H1 (cell line): ENCODE data around the gene RUVBL2. TPM values are rescaled to one million over a fixed set of nuclear protein-coding genes. Genes with fewer than 3 reads are reported as not detected.

Experiments
- CTCF ChIA-PET: fragments of 300-600 bp; sonication (Branson Sonifier 250); formaldehyde crosslinking; loops from one replicate; lab custom pipeline; 2021; ENCODE audit not compliant: partially characterized antibody; lab: Charles Lee
- POLR2A ChIA-PET: fragments of 300-600 bp; sonication (Branson Sonifier 250); formaldehyde crosslinking; loops from one replicate; lab custom pipeline; 2021; ENCODE audit warnings: inconsistent platforms; ENCODE audit not compliant: partially characterized antibody; lab: Charles Lee
- DNase-seq, 2 experiments: peaks; one replicate each; pipeline versions ENCODE4 v3.0.0 to v3.0.0-alpha.2; 2010 to 2022; ENCODE audit warnings: low spot score in 2 of 2, low read depth in 1 of 2, mixed read lengths in 1 of 2
- FAIRE-seq: peaks from 2 replicates; lab custom pipeline; 2011; peaks lifted over from hg19 to GRCh38; lab: Jason Lieb, UNC
- H2AFZ ChIP-seq: 2 replicates; pipeline ENCODE4 v1.8.1; 2012; ENCODE audit warnings: low read length, inconsistent platforms
- H2AK5ac ChIP-seq: 2 replicates; pipeline ENCODE4 v1.6.1; 2013; ENCODE audit warnings: low read depth, low read length
- H2BK120ac ChIP-seq: replicated peaks from 2 replicates; pipeline ENCODE3; 2013; ENCODE audit warnings: low read depth, low read length, inconsistent platforms
- H2BK12ac ChIP-seq: 2 replicates; pipeline ENCODE4 v1.6.1; 2013; ENCODE audit warnings: low read depth, low read length
- H2BK15ac ChIP-seq: 2 replicates; pipeline ENCODE4 v1.6.1; 2013; ENCODE audit warnings: low read length
- H2BK20ac ChIP-seq: 2 replicates; pipeline ENCODE4 v1.6.1; 2013; ENCODE audit warnings: low read length
- H2BK5ac ChIP-seq: 2 replicates; pipeline ENCODE4 v1.6.1; 2013; ENCODE audit warnings: low read depth, low read length
- H3K14ac ChIP-seq: 2 replicates; pipeline ENCODE4 v1.6.1; 2013; ENCODE audit warnings: inconsistent platforms; ENCODE audit not compliant: insufficient read length
- H3K18ac ChIP-seq: 2 replicates; pipeline ENCODE4 v1.6.1; 2013; ENCODE audit warnings: low read length; ENCODE audit errors: extremely low read depth
- H3K23ac ChIP-seq: 2 replicates; pipeline ENCODE4 v1.6.1; 2013; ENCODE audit warnings: inconsistent platforms; ENCODE audit not compliant: insufficient read length
- H3K23me2 ChIP-seq: 2 replicates; pipeline ENCODE4 v1.6.1; 2013; ENCODE audit warnings: low read depth, low read length
- H3K27ac ChIP-seq: 2 replicates; pipeline ENCODE4 v1.6.1; 2011; ENCODE audit warnings: low read depth, low read length, inconsistent platforms
- H3K27me3 ChIP-seq, 4 experiments: replicated peaks in 1 of 4; 1 replicate in 1 of 4; 2 replicates in 3 of 4; pipeline versions ENCODE4 v1.6.1 to v1.8.1; 2011 to 2013; ENCODE audit warnings: low read length in 3 of 4, mild to moderate bottlenecking in 3 of 4, inconsistent platforms in 2 of 4, mixed read lengths in 2 of 4, moderate library complexity in 1 of 4; ENCODE audit not compliant: control insufficient read depth in 3 of 4, insufficient read depth in 3 of 4; ENCODE audit errors: extremely low read depth in 1 of 4
- H3K36me3 ChIP-seq, 4 experiments: 2 replicates each; pipeline versions ENCODE4 v1.6.1 to v1.8.1; 2011 to 2013; ENCODE audit warnings: mild to moderate bottlenecking in 4 of 4, low read length in 3 of 4, moderate library complexity in 2 of 4, control low read depth in 1 of 4, inconsistent platforms in 1 of 4; ENCODE audit not compliant: insufficient read depth in 4 of 4, control insufficient read depth in 2 of 4
- H3K4ac ChIP-seq: replicated peaks from 2 replicates; pipeline ENCODE3; 2013; ENCODE audit warnings: low read length, low read depth, mixed read lengths, inconsistent platforms; ENCODE audit not compliant: insufficient read length
- H3K4me1 ChIP-seq, 4 experiments: replicated peaks in 1 of 4; 1 replicate in 1 of 4; 2 replicates in 3 of 4; pipeline versions ENCODE4 v1.6.1 to v1.8.1; 2011 to 2013; ENCODE audit warnings: low read length in 3 of 4, inconsistent platforms in 2 of 4, mixed read lengths in 1 of 4; ENCODE audit not compliant: insufficient read depth in 4 of 4, control insufficient read depth in 3 of 4
- H3K4me2 ChIP-seq, 2 experiments: 2 replicates each; pipeline versions ENCODE4 v1.6.1 to v1.8.1; 2011 to 2013; ENCODE audit warnings: low read depth in 2 of 2, low read length in 2 of 2, control low read depth in 1 of 2, inconsistent platforms in 1 of 2, mild to moderate bottlenecking in 1 of 2; ENCODE audit not compliant: insufficient read depth in 1 of 2
- H3K4me3 ChIP-seq, 4 experiments: fragments of 200-600, 300-600 bp in 1 of 4; sonication (generic), shearing (Covaris generic), sonication (Bioruptor Twin) in 1 of 4; 2 replicates each; pipeline versions ENCODE4 v1.5.1 to v1.8.1; 2011 to 2016; ENCODE audit warnings: low read length in 4 of 4, low read depth in 3 of 4, control low read depth in 2 of 4, inconsistent platforms in 2 of 4, mild to moderate bottlenecking in 2 of 4, mixed read lengths in 1 of 4, moderate library complexity in 1 of 4; ENCODE audit not compliant: insufficient read depth in 2 of 4; ENCODE audit errors: extremely low read depth in 1 of 4
- H3K56ac ChIP-seq: replicated peaks from 2 replicates; pipeline ENCODE3; 2013; ENCODE audit warnings: low read depth, mild to moderate bottlenecking, mixed read lengths, low read length, inconsistent platforms; ENCODE audit not compliant: insufficient read length
- H3K79me1 ChIP-seq: 2 replicates; pipeline ENCODE4 v1.6.1; 2013; ENCODE audit warnings: low read depth, low read length, control low read depth
- H3K79me2 ChIP-seq, 2 experiments: 2 replicates each; pipeline versions ENCODE4 v1.6.1 to v1.8.1; 2012 to 2013; ENCODE audit warnings: low read length in 2 of 2, mild to moderate bottlenecking in 2 of 2, inconsistent platforms in 1 of 2; ENCODE audit not compliant: insufficient read depth in 2 of 2, control insufficient read depth in 1 of 2
- H3K9ac ChIP-seq, 4 experiments: replicated peaks in 1 of 4; 1 replicate in 1 of 4; 2 replicates in 3 of 4; pipeline versions ENCODE4 v1.6.1 to v1.8.1; 2011 to 2013; ENCODE audit warnings: low read depth in 3 of 4, low read length in 3 of 4, control low read depth in 2 of 4, mild to moderate bottlenecking in 2 of 4, moderate library complexity in 2 of 4, inconsistent platforms in 1 of 4; ENCODE audit errors: extremely low read depth in 1 of 4
- H3K9me3 ChIP-seq, 2 experiments: 2 replicates each; pipeline versions ENCODE4 v1.6.1 to v1.8.1; 2012 to 2013; ENCODE audit warnings: mild to moderate bottlenecking in 2 of 2, moderate library complexity in 2 of 2, control low read depth in 1 of 2, inconsistent platforms in 1 of 2, low read depth in 1 of 2, low read length in 1 of 2, mixed read lengths in 1 of 2; ENCODE audit not compliant: insufficient read depth in 2 of 2
- H4K20me1 ChIP-seq, 2 experiments: replicated peaks in 1 of 2; 2 replicates each; pipeline versions ENCODE3 to v1.8.1; 2011 to 2013; ENCODE audit warnings: inconsistent platforms in 2 of 2, low read length in 2 of 2, mild to moderate bottlenecking in 1 of 2; ENCODE audit not compliant: insufficient read depth in 2 of 2, control insufficient read depth in 1 of 2
- H4K5ac ChIP-seq: 2 replicates; pipeline ENCODE4 v1.6.1; 2013; ENCODE audit warnings: low read length, low read depth, mixed read lengths, inconsistent platforms; ENCODE audit not compliant: insufficient read length
- H4K8ac ChIP-seq: 2 replicates; pipeline ENCODE4 v1.8.0; 2013; ENCODE audit warnings: mild to moderate bottlenecking, moderate library complexity, low read length, inconsistent platforms; ENCODE audit not compliant: insufficient read depth; ENCODE audit errors: extremely low read depth
- H4K91ac ChIP-seq: replicated peaks from 2 replicates; pipeline ENCODE3; 2013; ENCODE audit warnings: low read length, mixed read lengths, inconsistent platforms; ENCODE audit not compliant: insufficient read length
- ATF2 ChIP-seq: IDR thresholded peaks from 2 replicates; pipeline ENCODE4 v1.6.1; 2012; ENCODE audit warnings: low read length, inconsistent platforms
- ATF3 ChIP-seq: IDR thresholded peaks from 2 replicates; pipeline ENCODE4 v1.6.1; 2011; ENCODE audit warnings: low read depth, mild to moderate bottlenecking, low read length; ENCODE audit not compliant: insufficient read depth
- GABPA ChIP-seq: IDR thresholded peaks from 2 replicates; pipeline ENCODE4 v1.6.1; 2011; ENCODE audit warnings: mild to moderate bottlenecking, low read length, moderate library complexity, borderline replicate concordance; ENCODE audit not compliant: insufficient read depth
- MAFK ChIP-seq: IDR thresholded peaks from 2 replicates; pipeline ENCODE4 v1.6.1; 2012; ENCODE audit warnings: low read depth, mild to moderate bottlenecking, improper control_type of control experiment, low read length
- NRF1 ChIP-seq: IDR thresholded peaks from 2 replicates; pipeline ENCODE4 v1.6.1; 2011; ENCODE audit warnings: mild to moderate bottlenecking, low read depth, low read length, improper control_type of control experiment
- SIN3A ChIP-seq, 2 experiments: IDR thresholded peaks in 1 of 2; conservative IDR thresholded peaks in 1 of 2; 2 replicates each; pipeline ENCODE4 v1.6.1; 2011 to 2012; ENCODE audit warnings: low read length in 2 of 2, improper control_type of control experiment in 1 of 2, low read depth in 1 of 2, mild to moderate bottlenecking in 1 of 2
- TBP ChIP-seq: IDR thresholded peaks from 2 replicates; pipeline ENCODE4 v1.6.1; 2011; ENCODE audit warnings: low read depth, low read length, improper control_type of control experiment
- WGBS, 2 experiments: shearing (Covaris generic) in 1 of 2; methylation state at CpG; one replicate each; pipeline versions ENCODE4 v1.1.6 to v1.1.7; 2013 to 2015; ENCODE audit warnings: low lambda C conversion rate in 2 of 2, mixed read lengths in 2 of 2, inconsistent platforms in 1 of 2, low coverage in 1 of 2, missing lambda C conversion rate in 1 of 2; ENCODE audit not compliant: insufficient replicate concordance in 2 of 2, insufficient coverage in 1 of 2, insufficient read length in 1 of 2; ENCODE audit errors: extremely low coverage in 1 of 2, missing lambda C conversion rate in 1 of 2; 5-methylcytosine and 5-hydroxymethylcytosine counted together
- polyA plus RNA-seq, 7 experiments: library from polyadenylated mRNA; depleted of rRNA in 3 of 7; stranded (reverse) in 5 of 7; unstranded in 2 of 7; fragments of >200 nt in 5 of 7; fragments of 200-250 nt in 2 of 7; gene quantifications; 1 replicate in 5 of 7; 2 replicates in 1 of 7; 4 replicates in 1 of 7; pipeline versions ENCODE4 v1.2.1 to v1.2.3, GENCODE V29; 2011 to 2013; ENCODE audit warnings: missing spikeins in 2 of 7, mixed read lengths in 2 of 7
- total RNA-seq: library from RNA; stranded (reverse); fragmentation: NEBNext Ultra II Directional; extraction: Animal tissue kit (Norgen Biotek cat#: 25700); gene quantifications from 2 replicates; pipeline ENCODE4 v1.2.1, GENCODE V29; 2021

The RUVBL2 gene
- total and polyA plus RNA-seq, 2 of the 8 experiments (the other 6 are each of a cell fraction or from before 2014, with no cell fraction given): 152 to 247 TPM

- Histone ChIP-seq H3K79me1 (peaks cover 2% of the 10 kb centered on the region; the same call in 1 of the 2 replicates), H3K4me1 (no peaks in the 10 kb centered on the region), H3K4me3 (no peak overlapping the region), H2BK20ac (no peak overlapping the region), H2AK5ac (no peak overlapping the region), H3K27me3 (no peaks in the 10 kb centered on the region), H4K8ac (no peak overlapping the region), H2BK12ac (no peak overlapping the region), H3K9me3 (no peaks in the 10 kb centered on the region), H3K79me2 (no peaks in the 10 kb centered on the region), H3K18ac (no peak overlapping the region), H2BK120ac (no peak overlapping the region), H3K4me2 (no peak overlapping the region), H3K4ac (no peak overlapping the region), H3K14ac (no peak overlapping the region), H4K5ac (no peak overlapping the region), H3K56ac (no peak overlapping the region), H4K91ac (no peak overlapping the region), H2BK5ac (no peak overlapping the region), H3K36me3 (peaks cover 18 to 54% (median 41%) of the 10 kb centered on the region in 4 experiments), H2BK15ac (no peak overlapping the region), H3K27ac (no peak overlapping the region), H3K9ac (no peak overlapping the region), H3K23me2 (no peaks in the 10 kb centered on the region), H3K23ac (no peak overlapping the region), H2AFZ (no peak overlapping the region), H4K20me1 (peaks cover 3 to 14% of the 10 kb centered on the region in 2 experiments)
- 85% methylated on average over 13 of the region's 22 CpGs; no CpG with 5 or more reads in 1 of the 2 experiments for WGBS, 2 experiments
- FAIRE-seq (no peak), DNase-seq (no peak)
- no peak for TF ChIP-seq ATF3
- TF ChIP-seq NRF1: no peak
- TF ChIP-seq TBP: no peak
- TF ChIP-seq ATF2: no peak
- no peak for TF ChIP-seq SIN3A (conservative IDR thresholded peaks at IDR 0.05 in 1 of 2, IDR thresholded peaks at IDR 0.05 in 1 of 2; ENCODE audit: low read depth in 1 of 2, low read length in 2 of 2)
- no peak for TF ChIP-seq GABPA
- TF ChIP-seq MAFK: no peak
- ChIA-PET CTCF (interaction anchor here (1.5 to 6.2 kb wide), 2 partner anchors 8 to 11 kb away, joined by 6 to 66 read pairs; partner anchors contain the start of gene LHB), POLR2A (no interaction called here)
Observed at GRCh38 chr19:49006905-49007304, 13.2 kb downstream of the RUVBL2 start.
